HT-29 (cell line): ENCODE measurements around the gene ADGRG2. TPM values are rescaled to one million over a fixed set of nuclear protein-coding genes. Genes with fewer than 3 reads are reported as not detected.
"Not testable (repeated sequence)": the region's sequence is repeated elsewhere in the genome, so short reads cannot be mapped to it uniquely, and the experiment has no call there.

ENCODE experiments used
- DNase-seq: peaks from one replicate; pipeline ENCODE4 v3.0.0-alpha.2; 2015; ENCODE audit warnings: low spot score
- total RNA-seq: library from RNA; depleted of rRNA; stranded (reverse); fragments of >200 nt; shearing (Covaris generic); gene quantifications from 2 replicates; pipeline ENCODE4 v1.2.3, GENCODE V29; 2014

Gene ADGRG2
- total RNA-seq, 1 experiment from 2014 or later = not detected

- no peak for DNase-seq
Observed at GRCh38 chrX:18998653-18999052, 123.6 kb downstream of the ADGRG2 start.

DNA sequence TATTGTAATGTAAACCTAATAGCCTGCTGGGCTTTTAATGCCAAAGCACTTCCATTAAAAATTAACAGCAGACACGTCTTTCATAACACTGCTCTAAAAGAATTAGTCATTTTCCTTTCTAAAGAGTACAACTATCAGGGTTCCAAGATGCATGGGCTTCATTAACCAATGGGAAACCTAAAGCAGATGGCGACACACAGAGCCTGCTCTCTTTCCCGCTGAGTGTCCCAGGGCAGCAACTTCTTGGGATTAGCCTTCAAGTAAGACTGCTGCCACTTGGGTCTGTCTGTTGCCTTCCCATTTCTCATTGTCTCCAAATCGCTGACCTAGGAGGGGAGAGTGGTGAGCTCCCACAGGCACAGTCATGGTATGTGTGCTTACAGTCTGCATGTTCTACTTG, 124.4 kb downstream of the ADGRG2 start:
- DNase-seq = no peak

DNA sequence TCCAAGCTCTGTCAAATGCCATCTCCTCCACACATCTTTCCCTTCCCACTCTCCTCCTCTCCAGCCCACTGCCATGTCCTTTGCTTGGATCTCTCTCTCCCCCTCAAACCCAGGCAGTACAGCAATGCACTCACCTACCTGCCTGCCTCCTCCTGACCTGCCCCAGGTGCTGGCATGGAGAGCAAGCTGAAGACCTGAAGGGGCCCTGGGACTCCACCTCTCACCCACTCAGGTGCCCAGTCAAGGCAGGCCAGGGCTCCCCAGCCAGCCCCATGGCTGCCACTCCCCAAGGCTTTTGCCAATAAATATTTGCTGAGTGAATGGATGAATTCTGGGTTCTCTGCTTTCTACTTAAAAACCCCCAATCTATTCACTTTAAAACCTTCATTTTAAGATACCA, 125.7 kb downstream of the ADGRG2 start:
- no peak for DNase-seq

DNA sequence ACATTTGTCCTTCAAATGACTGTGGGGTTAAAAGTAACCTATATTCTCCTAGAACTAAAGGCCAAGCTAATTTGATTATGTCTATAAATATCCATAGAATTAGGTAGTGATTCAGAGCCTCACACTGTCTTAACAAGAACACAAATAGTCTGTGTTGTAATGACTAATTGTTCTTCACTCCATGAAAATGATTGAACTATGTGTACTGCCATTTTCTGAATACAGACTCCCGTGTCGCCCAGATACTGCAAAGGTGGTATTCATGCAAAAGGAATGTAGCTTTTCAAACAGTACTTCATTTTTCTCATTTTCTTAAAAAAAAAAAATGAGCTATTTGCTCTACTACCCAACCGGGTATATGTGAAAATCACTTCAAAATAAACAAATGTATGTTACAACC, 127.0 kb downstream of the ADGRG2 start:
- DNase-seq = no peak

DNA sequence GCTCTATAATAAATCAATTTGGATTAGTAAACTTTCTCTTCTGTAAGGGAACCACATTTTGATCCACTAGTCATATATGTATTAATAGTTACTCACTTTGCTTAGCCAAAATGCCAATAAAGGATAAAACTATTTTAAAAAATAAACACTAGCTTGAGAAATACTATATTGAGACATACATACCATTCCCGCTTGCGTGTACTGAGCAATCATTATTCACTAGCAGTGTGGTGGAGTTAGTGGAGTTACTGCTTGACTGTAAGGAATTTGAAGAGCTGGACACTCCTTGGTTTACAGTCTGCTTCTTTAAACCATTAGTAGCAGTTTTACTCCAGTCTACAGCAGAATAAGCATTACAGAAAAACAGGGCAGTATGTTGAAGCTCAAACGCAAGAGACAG, 127.6 kb downstream of the ADGRG2 start:
- no peak for DNase-seq

GRCh38 chrX:18992829-18993228, 129.4 kb downstream of the ADGRG2 start:
- DNase-seq = no peak

- DNase-seq = no peak
Observed at GRCh38 chrX:18985186-18985435, 137.2 kb downstream of the ADGRG2 start.

- DNase-seq = peak; percentile 81
Observed at GRCh38 chrX:18984381-18985185, 137.7 kb downstream of the ADGRG2 start.

DNA sequence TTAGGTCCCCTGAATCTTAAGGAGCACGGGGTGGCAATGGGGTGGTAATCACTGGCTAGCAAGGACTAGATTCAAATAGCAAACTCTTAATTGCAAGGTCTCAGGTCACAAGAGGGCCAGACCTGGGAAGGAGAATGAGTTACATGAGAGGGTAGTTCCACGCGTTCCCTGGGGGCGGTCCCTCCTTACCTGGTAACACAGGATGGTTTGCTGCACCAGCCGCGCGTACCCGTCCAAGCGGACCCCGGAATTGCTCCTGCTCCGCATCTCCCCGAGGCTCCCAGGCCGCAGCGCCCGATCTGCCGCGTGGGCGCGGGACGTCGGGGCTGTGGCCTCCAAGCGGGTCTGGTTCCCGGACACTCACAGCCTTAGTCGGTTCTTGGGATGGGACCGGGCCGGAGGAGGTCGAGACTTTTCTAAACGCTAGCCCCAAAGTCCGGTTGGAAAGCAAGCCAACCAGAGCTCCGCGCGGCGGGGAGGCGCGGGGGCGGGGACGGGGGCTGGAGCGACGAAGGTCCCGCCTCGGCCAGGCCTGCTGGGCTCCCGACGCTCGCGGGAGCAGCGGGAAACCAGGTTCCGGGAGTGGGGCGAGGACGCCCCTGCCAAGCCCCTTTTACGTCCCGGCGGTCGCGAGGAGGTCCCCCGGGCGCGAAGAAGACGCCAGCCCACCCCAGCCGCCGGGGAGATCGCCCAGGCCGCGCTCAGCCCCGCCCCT, 138.4 kb downstream of the ADGRG2 start, which contains the start of gene PHKA2:
Gene PHKA2 (minus strand): TSS at position 449 of the 715 bp plus-strand sequence. CDS start 182 bp downstream, at position 267.
- peak; percentile 70 for DNase-seq

DNA sequence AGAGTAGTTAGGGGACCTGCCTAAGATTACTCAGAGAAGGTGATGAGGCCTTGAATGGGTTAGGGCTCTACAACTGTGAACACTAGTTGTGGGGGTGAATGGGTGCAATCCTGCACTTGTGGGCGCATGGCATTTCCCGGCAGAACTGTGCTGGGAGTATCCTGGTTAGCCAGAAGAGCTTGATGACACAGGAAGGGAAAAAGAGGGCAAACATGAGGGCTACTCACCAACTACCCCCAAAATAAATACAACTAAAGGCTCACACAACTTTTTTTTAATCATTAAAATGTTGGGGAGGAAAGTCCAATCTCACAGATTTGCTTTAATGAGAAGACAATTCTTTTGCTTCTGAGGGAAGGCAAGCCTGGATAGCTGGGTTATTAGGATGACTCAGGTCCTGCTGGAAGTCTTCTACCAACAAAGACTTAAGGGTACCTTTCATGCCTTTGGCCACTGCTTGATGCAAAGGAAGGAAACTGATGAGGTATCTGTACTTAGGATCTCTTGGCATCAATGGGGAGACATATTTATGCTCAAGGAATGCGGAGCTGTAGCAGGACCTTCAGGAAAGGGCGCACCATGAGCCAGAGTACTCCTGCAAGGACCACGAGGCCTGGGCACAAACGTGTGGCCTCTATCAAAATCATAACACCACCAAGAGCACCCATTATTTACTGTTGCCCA, 141.0 kb downstream of the ADGRG2 start:
- DNase-seq = no peak

- not testable (repeated sequence) for DNase-seq
Observed at GRCh38 chrX:18980262-18980661, 142.0 kb downstream of the ADGRG2 start.

DNA sequence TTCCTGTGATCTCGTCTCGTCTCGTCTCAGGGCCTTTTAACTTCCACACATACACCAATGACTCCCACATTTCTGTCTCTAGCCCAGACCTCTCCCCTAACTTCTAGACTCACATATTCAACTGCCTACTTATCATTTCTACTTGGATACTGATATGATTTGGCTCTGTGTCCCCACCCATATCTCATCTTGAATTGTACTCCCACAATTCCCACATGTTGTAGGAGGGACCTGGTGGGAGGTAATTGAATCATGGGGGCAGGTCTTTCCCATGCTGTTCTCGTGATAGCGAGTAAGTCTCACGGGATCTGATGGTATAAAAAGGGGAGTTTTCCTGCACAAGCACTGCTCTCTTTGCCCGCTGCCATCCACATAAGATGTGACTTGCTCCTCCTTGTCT, 147.3 kb downstream of the ADGRG2 start:
- DNase-seq = no peak

GRCh38 chrX:18973527-18974192, 148.6 kb downstream of the ADGRG2 start:
- DNase-seq = peak; percentile 33

DNA sequence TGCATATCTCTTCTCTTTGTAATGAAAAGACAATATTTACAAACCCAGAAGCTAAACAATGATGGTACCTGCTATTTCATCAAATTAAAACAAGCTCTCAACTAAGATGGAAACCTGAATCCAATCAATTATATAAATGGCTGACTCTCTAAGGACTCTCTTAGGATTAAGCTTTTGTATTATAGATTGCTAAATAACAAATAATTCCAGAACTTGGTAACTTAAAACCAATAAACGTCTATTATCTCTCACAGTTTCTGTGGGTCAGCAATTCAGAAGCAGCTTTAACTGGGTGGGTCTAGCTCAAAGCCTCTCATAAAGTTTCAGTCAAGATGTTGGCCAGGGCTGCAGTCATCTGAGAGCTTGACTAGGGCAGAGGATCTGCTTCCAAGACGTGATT, 150.8 kb downstream of the ADGRG2 start:
- no peak for DNase-seq

DNA sequence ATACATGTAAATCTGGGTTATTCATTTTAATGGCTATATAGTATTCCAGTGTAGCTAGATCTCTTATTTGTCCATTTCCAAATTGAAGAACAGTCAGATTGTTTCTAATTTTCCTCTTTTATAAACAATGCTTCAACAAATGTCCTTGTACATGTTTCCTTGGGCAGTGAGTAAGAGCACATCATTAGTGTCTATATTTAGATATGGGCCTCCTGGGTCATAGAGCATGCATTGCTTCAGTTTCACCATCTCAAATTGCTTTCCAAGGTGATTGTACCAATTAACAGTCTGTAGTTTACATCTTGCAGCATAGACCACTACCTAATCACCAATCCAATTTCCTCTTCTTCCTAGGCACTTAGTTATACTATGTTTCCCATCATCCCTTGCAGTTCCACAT, 151.8 kb downstream of the ADGRG2 start:
- no peak for DNase-seq

DNA sequence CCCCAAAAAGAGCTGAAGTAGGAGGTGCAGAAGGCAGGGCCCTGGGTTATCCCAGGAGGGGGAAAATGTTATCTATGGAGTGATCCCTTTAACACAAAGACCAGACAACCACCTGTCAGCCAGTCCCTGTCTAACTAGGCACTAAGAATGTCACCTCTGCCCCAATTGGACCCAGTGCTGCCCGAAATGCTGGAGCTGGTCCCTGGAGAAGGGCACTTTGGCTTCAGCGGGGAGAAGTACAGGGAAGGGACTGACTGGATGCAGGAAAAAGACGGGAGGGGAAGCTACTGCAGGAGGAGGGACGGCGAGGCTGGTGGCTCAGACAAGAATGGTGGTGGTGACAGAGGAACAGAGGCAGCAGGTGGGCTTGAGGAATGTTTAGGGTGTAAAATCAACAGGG, 155.6 kb downstream of the ADGRG2 start:
- DNase-seq = no peak

- DNase-seq = no peak
Observed at GRCh38 chrX:18964901-18965300, 157.4 kb downstream of the ADGRG2 start.

DNA sequence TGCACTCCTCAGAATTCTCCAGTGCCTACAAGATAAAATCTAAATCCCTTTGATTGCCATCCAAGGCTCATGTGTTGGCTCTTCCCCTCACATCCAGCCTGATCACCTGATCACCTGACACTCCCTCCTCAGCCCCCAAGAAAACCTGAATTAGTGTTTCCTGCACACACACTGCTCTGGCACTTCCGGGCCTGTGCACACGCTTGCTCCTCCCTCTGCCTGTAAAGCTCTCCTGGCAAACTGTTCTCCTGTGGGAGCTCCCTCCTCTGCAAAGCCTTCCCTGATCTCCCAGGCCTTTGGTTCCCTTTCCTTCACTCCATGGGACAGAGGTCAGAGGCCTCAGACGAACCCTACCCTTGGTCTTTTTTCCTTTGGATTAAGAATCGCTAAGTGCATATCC, 158.2 kb downstream of the ADGRG2 start:
- no peak for DNase-seq

- no peak for DNase-seq
Observed at GRCh38 chrX:18962329-18962728, 159.9 kb downstream of the ADGRG2 start.

DNA sequence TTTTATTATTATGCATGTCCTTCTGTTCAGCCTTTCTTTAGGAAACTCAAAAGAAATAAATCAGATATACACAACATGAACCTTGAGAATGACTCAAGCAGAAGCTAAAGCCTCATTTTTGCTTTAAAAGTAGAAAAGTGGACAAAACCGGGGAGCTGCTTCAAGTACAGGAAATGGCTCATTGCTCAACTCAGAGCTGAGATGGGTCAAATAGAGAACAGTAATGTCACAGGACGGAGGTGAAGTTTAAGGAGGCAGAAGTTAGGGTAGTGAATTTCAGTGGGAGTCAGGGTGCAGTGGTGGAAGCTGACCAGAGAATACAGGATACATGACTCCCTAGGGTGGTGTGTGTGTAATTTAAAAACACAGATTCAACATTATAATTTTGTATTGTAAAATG, 160.6 kb downstream of the ADGRG2 start:
- DNase-seq = no peak

DNA sequence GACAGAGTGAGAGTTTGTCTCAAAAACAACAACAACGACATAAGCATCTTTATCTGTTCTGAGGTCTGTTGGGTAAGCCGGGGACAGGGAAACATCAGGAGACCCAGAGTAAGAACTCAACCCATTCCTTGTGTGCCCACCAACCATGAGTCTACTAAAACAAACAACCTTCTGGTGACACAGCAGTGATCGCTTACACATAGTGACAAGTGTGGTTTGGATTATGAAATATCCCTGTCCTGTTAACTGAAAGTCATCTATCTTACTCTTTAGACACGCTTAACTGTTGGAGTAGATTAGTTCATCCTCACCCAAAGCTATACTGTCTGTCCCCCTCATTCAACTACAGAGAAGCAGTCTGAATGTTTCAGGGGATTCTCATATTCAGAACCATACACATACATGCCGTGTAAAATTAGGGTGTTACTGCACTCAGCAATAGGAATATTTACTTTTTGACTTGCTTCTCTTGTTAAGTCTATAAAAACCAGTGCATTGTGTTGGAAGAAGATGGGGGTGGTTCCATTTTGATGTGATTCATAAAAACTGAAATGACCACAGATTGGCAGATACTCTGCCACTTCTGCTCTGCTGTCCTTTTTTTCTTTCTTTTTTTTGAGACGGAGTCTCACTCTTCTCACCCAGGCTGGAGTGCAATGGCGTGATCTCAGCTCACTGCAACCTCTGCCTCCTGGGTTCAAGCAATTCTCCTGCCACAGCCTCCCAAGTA, 165.8 kb downstream of the ADGRG2 start:
- DNase-seq = no peak
